Mononuclear cell (primary cell): ENCODE measurements around the gene LCE2D. TPM values are rescaled to one million over a fixed set of nuclear protein-coding genes. Genes with fewer than 3 reads are reported as not detected.
"Not testable (repeated sequence)": the region's sequence is repeated elsewhere in the genome, so short reads cannot be mapped to it uniquely, and the experiment has no call there.

ENCODE experiments used
- H3K27me3 ChIP-seq: 2 replicates; pipeline ENCODE4 v1.6.0; 2011; ENCODE audit warnings: low read length, control low read depth; ENCODE audit not compliant: insufficient read depth
- H3K4me1 ChIP-seq: 2 replicates; pipeline ENCODE4 v1.5.1; 2011; ENCODE audit warnings: mild to moderate bottlenecking, low read length, control low read depth; ENCODE audit not compliant: insufficient read depth
- H3K4me3 ChIP-seq: 2 replicates; pipeline ENCODE4 v1.5.1; 2011; ENCODE audit warnings: mild to moderate bottlenecking, low read length, moderate library complexity
- H3K9me3 ChIP-seq: 2 replicates; pipeline ENCODE4 v1.5.1; 2011; ENCODE audit warnings: low read depth, mild to moderate bottlenecking, control low read depth, low read length
- total RNA-seq: library from RNA; depleted of rRNA; stranded (reverse); fragments of >200 nt; gene quantifications from one replicate; pipeline ENCODE4 v1.2.3, GENCODE V29; 2012

LCE2D gene
- total RNA-seq, 1 donor = not detected

DNA sequence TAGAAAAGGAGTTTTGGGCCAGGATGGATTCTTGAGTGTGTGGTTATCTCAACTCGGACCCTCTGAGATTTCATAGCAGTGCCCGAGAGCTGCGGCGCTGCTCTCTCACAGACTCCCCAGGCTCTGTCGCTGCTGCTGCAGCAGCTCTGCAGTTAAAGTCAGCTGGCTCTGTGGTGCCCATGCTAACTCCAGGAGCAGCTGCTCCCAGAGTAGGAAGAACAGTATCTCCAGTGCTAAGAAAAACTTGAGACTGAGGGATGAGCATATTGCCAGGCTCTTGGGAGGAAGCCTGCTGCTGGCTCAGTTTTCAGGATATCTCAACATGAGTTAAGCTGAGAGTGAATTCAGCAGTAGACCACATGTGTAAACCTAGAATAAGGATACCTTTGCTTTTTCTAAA, 4.5 kb downstream of the LCE2D start:
- no peak overlapping the region for H3K4me3 ChIP-seq

DNA sequence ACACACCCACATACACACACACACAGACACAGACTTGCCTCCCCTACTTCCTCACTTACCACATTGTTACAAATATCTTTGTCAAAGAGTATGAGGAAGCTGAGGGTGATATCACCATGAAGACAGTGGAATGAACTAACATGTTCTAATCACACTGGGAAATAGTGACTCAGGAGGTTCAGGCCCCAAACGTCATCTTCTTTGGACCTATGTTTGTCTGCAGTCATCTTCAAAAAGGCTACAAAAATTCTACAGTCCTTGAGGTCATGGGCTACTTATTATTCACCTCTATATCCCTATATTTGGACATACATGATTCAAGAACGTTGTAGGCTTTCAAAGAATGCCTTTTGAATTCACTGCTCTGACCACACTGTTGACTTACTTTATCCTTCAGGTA, 9.8 kb downstream of the LCE2D start:
- Histone ChIP-seq H3K27me3 (no peaks in the 10 kb centered on the region), H3K4me1 (no peaks in the 10 kb centered on the region), H3K4me3 (no peak overlapping the region), H3K9me3 (no peaks in the 10 kb centered on the region)

More for the DNA sequence above, 4.5 kb downstream of the LCE2D start:
- Histone ChIP-seq H3K9me3 (no peaks in the 10 kb centered on the region), H3K27me3 (no peaks in the 10 kb centered on the region), H3K4me1 (no peaks in the 10 kb centered on the region)

DNA sequence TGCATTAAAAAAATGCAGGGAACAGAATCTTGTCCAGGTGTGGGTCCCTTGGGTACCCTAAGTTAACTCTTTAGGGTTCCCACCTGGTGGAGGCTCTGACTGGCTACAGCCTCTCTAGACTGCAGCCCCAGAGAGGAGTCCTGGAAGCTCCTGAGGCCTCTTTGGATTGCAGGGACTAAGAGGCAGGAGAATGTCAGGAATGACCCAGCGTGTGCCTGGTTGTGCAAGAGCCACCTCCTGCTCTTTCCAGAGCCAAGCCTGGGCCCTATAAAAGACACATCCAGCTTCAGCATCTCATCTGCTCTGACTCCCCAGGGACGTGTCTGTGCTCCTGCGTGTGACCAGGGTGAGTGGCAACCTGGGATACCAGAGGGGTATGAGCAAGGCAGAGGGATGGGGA, 11.8 kb downstream of the LCE2D start, which contains the start of gene LCE2C:
Gene LCE2C (plus strand): TSS at position 297 of the 400 bp plus-strand sequence. CDS start 737 bp downstream, outside the sequence.
- not testable (repeated sequence) for H3K9me3 ChIP-seq, H3K4me1 ChIP-seq, H3K27me3 ChIP-seq, H3K4me3 ChIP-seq

DNA sequence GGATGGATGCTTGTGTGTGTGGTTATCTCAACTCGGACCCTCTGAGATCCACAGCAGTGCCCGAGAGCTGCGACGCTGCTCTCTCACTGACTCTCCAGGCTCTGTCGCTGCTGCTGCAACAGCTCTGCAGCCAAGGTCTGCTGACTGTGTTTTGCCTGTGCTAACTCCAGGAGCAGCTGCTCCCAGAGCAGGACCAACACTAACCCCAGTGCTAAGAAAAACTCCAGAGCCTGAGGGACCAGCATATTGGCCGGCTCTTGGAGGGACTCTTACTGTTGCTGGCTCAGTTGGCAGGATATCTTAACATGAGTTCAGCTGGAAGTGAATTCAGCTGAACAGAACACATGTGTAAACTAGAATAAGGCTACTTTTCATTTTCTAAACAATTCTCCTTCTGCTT, 16.3 kb downstream of the LCE2D start:
- Histone ChIP-seq H3K9me3 (no peaks in the 10 kb centered on the region), H3K4me3 (no peak overlapping the region), H3K4me1 (no peaks in the 10 kb centered on the region), H3K27me3 (peaks cover 2% of the 10 kb centered on the region)

DNA sequence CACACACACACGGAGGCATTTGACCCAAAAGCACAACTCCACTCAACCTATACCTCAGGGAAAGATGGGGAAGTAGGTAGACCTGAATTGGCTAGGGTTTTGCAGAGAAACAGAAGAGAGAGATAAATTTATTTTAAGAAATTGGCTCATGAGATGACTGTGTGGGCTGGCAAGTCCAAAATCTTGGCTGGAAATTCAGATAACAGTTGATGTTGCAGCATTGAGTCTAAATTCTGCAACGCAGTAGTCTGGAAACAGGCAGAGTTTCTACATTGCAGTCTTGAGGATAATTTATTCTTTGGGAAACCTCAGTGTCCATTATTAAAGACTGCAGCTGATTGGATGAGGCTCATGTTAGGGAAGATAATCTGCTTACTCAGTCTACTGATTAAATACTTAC, 18.4 kb downstream of the LCE2D start:
- no peaks in the 10 kb centered on the region for H3K4me1 ChIP-seq
- H3K9me3 ChIP-seq = no peaks in the 10 kb centered on the region
- H3K27me3 ChIP-seq = peaks cover 2% of the 10 kb centered on the region
- H3K4me3 ChIP-seq = no peak overlapping the region

DNA sequence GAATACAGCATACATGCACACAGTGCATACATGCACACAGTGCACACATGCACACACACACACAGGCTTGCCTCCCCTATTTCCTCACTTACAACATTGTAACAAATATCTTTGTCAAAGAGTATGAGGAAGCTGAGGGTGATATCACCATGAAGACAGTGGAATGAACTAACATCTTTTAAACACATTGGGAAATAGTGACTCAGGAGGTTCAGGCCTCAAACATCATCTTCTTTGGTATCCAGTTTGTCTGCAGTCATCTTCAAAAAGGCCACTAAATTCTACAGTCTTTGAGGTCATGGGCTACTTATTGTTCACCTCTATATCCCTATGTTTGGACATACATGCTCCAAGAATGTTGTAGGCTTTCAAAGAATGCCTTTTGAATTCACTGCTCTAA, 20.7 kb downstream of the LCE2D start:
- Histone ChIP-seq H3K4me1 (no peaks in the 10 kb centered on the region), H3K27me3 (peaks cover 2% of the 10 kb centered on the region), H3K4me3 (no peak overlapping the region), H3K9me3 (no peaks in the 10 kb centered on the region)

DNA sequence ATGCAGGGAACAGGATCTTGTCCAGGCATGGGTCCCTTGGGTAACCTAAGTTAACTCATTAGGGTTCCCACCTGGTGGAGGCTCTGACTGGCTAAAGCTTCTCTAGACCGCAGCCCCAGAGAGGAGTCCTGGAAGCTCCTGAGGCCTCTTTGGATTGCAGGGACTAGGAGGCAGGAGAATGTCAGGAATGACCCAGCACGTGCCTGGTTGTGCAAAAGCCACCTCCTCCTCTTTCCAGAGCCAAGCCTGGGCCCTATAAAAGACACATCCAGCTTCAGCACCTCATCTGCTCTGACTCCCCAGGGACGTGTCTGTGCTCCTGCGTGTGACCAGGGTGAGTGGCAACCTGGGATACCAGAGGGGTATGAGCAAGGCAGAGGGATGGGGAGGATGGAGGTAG, 22.6 kb downstream of the LCE2D start, which contains the start of gene LCE2B:
Gene LCE2B (plus strand): TSS at position 301 of the 400 bp plus-strand sequence. CDS start 721 bp downstream, outside the sequence.
- not testable (repeated sequence) for H3K9me3 ChIP-seq, H3K27me3 ChIP-seq, H3K4me1 ChIP-seq, H3K4me3 ChIP-seq

DNA sequence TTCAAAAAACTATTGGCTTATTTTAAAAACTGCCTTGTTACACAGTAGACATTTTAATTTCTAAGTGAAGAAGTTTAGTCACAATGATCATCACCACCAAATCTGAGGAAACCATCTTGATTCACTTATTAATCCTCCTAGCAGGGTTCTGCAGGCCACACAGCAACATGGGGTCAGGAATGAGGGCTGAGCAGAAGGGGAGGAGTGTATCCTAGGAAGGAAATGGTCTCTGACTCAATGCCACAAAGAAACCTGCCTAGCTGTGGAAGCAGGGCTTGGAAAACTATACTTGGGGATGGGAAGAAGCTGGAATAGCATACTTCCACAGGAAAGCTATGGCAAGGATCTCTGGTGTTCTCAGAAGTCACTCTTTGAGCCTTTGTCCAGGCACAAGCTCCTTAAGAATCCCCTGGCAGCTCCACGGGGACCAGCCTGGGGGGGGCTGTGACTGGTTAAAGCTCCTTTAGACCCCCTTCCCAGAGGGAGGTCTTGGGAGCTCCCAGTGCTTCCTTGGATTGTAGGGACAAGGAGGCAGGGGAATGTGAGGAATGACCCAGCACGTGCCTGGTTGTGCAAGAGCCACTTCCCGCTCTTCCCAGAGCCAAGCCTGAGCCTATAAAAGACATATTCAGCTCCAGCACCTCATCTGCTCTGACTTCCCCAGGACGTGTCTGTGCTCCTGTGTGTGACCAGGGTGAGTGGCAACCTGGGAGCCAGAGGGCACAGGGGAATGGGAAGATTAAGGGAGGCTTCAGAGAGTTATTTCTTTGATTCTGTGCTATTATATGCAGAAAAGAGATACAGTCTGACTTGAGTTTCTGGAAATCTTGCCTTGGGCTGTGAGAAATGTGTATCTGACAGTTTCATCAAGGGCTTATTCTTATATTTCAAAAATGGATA, 34.8 kb downstream of the LCE2D start, which contains the start of gene LCE2A:
Gene LCE2A (plus strand): TSS at position 645 of the 900 bp plus-strand sequence. CDS start 557 bp downstream, outside the sequence.
- H3K27me3 ChIP-seq = no peaks in the 10 kb centered on the region

DNA sequence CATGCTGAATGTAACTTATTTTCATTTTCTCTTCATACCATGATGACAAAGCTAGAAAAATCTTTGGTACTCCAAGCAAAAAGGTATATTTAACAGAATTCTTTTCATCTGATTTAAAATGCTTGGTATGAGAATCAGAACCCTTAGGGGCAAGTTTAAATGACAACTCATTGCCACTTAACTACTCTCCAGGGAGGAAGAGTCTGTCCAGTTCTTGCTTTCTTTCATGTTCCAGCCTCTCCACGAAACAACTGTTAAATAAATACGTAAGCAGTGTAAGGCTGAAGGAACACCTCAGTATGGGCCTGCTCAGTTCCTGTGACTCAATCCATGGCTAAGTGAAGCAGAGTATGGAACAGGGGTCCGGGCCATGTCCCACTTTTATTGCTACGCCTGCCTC, 36.6 kb downstream of the LCE2D start:
- no peaks in the 10 kb centered on the region for H3K27me3 ChIP-seq
- no peak overlapping the region for H3K4me3 ChIP-seq
- peaks cover 6% of the 10 kb centered on the region for H3K9me3 ChIP-seq
- H3K4me1 ChIP-seq = no peaks in the 10 kb centered on the region

More for the DNA sequence above, 34.8 kb downstream of the LCE2D start, which contains the start of gene LCE2A:
- no peaks in the 10 kb centered on the region for H3K9me3 ChIP-seq
- H3K4me1 ChIP-seq = no peaks in the 10 kb centered on the region
- H3K4me3 ChIP-seq = no peak within 1 kb of the TSS

DNA sequence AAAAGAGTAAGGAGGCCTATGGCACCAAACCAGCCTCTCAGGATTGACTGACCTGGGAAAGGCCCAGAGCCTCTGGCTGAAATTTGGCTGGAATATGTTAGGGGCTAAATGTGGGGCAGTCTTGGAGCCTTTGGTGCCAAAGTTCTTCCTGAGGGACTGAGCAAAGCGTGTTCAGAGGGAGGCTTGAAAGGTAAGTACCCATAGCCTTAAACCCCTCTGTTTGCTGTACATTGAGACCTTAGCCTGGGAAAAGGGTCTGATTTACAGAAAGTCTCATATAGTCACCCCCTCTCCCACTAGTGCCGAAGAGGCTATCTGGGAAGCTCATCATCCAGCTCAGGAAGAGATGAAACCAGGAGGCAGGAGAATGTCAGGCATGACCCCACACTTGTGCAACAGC, 44.7 kb downstream of the LCE2D start, which contains the start of gene LCE4A:
Gene LCE4A (plus strand): TSS at position 301 of the 400 bp plus-strand sequence. CDS start 916 bp downstream, outside the sequence.
- Histone ChIP-seq H3K9me3 (peaks cover 6% of the 10 kb centered on the region), H3K27me3 (peaks cover 12% of the 10 kb centered on the region), H3K4me1 (no peaks in the 10 kb centered on the region), H3K4me3 (no peak within 1 kb of the TSS)

Other genes with a start within 250 kb of the LCE2D start
- gene CRNN, start 249.1 kb upstream of the LCE2D start, total RNA-seq = not detected
- not detected for gene LCE5A, start 152.6 kb upstream of the LCE2D start, total RNA-seq
- not detected for gene CRCT1, start 148.9 kb upstream of the LCE2D start, total RNA-seq
- gene LCE3E, start 96.6 kb upstream of the LCE2D start, total RNA-seq = not detected
- gene LCE3D, start 82.9 kb upstream of the LCE2D start, total RNA-seq = not detected
- not detected for gene LCE3C, start 63.1 kb upstream of the LCE2D start, total RNA-seq
- not detected for gene LCE3B, start 49.6 kb upstream of the LCE2D start, total RNA-seq
- gene LCE3A, start 40.3 kb upstream of the LCE2D start, total RNA-seq = not detected
- not detected for gene LCE2C, start 11.9 kb downstream of the LCE2D start, total RNA-seq
- gene LCE2B, start 22.7 kb downstream of the LCE2D start, total RNA-seq = not detected
- gene LCE2A, start 35.0 kb downstream of the LCE2D start, total RNA-seq = not detected
- not detected for gene LCE4A, start 44.8 kb downstream of the LCE2D start, total RNA-seq
- not detected for gene KPRP, start 94.6 kb downstream of the LCE2D start, total RNA-seq
- gene LCE1F, start 111.8 kb downstream of the LCE2D start, total RNA-seq = not detected
- gene LCE1E, start 122.9 kb downstream of the LCE2D start, total RNA-seq = not detected
- gene LCE1D, start 133.3 kb downstream of the LCE2D start, total RNA-seq = not detected
- gene LCE1C, start 143.3 kb downstream of the LCE2D start, total RNA-seq = not detected
- not detected for gene LCE1B, start 148.6 kb downstream of the LCE2D start, total RNA-seq
- not detected for gene LCE1A, start 164.1 kb downstream of the LCE2D start, total RNA-seq
- gene LCE6A, start 179.5 kb downstream of the LCE2D start, total RNA-seq = not detected
- gene LCE7A, start 196.6 kb downstream of the LCE2D start, total RNA-seq = not detected
- gene SMCP, start 214.9 kb downstream of the LCE2D start, total RNA-seq = not detected
- not detected for gene IVL, start 245.2 kb downstream of the LCE2D start, total RNA-seq